DMS 273 (cell line): ENCODE data around the gene RXFP2.
A peak's percentile ranks its signal among the peaks of the same experiment; 100 is the strongest.

Experiments
- DNase-seq: peaks from one replicate; lab custom pipeline; 2025; ENCODE audit not compliant: unreplicated experiment; lab: John Stamatoyannopoulos, UW

RXFP2 gene

DNA sequence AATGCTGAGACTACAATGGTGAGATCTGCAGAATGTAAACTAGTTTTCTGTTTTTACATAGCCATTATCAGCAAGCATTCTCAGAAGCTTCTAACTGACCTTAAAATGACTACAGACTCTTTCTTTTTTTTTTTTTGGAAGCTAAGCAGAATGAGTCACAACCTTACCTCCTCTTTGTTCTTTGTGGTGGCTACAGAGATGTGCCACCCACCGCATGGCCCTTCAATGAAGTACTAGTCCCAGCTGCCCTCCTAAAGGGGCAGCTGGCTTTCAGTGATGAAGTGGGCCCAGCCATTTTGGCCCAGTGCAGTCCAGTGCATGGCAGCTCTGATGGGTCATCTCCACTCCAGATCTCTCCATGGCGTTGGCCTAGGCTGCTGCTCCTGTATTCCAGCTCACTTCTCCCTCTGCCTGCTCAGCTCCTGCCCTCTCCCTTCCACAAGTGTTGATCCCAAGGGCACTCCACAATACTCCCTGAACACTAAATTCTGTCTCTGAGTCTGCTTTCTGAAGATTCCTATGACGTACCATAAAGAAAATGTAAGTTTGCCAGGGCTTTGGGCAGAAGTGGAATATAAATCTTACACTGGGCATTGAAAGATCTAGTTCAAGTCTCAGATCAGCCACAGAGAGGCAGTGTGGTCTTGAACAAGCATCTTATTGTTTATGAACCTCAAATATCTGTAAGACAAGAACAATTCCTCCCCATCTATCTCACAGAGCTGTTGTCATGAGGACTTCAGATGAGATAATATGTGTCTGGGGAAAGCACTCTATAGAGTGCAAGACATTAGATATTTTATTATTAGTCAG, 85.6 kb downstream of the RXFP2 start:
- DNase-seq = peak; percentile 50

DNA sequence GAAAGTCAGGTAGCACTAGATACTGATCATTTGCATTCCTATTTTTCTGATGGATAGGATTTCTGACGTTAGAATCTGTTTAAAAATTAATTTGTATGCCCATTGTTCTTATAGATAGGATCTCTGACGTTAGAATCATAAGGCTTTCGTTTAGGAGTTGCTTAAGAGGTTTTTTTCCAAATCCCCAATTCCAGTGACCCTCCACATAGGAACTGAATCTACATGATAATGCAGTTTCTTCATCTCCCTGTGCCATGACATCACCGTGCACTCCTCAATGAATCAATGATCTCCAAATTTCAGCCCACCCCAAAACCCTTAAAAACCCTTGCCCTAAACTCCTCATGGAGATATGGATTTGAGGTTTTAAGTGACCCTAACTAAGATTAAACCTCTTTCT, 87.2 kb downstream of the RXFP2 start:
- no peak for DNase-seq

- no peak for DNase-seq
Observed at GRCh38 chr13:31827707-31828106, 88.4 kb downstream of the RXFP2 start.

DNA sequence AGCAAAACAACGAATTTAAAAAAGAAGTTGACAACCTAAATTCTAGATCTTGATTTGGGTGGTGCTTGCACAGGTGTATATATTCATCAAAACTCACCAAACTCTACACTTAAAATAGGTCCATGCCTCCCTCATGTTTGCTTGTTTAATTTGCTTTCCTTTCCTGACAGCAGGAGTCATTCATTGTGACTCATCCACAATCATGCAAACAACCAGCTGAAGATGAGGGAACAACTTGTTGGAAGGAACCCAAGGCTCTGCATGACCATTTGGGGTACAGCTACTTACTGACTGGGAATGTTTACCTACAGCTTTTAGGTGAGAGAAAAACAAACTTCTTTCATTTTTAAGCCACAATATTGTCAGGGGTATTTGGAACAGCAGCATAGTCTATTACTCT, 96.6 kb downstream of the RXFP2 start:
- DNase-seq = peak; percentile 26

- no peak for DNase-seq
Observed at GRCh38 chr13:31843044-31843443, 103.7 kb downstream of the RXFP2 start.

GRCh38 chr13:31846182-31846938, 107.0 kb downstream of the RXFP2 start:
- DNase-seq = peak; percentile 94

GRCh38 chr13:31846961-31847752, 107.8 kb downstream of the RXFP2 start:
- peak; percentile 68 for DNase-seq

DNA sequence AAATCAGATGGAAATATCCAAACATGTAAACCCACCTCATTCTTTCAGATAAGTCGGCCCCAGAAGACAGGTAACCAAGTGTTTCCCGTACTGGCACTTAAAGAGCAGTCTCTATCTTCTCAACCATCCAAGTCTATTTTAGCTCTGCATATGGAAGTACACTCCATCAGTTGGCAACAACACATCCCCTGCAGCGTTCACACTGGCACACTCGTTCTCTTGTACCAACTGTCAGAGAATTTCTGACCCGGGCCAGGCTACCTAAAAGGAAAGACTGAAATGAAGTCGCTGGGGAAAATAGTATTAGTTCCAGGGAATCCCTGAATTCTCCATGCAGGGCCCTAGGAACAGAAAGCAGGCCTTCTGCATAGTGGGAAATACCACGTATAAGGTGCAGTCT, 109.3 kb downstream of the RXFP2 start:
- DNase-seq = peak; percentile 68

DNA sequence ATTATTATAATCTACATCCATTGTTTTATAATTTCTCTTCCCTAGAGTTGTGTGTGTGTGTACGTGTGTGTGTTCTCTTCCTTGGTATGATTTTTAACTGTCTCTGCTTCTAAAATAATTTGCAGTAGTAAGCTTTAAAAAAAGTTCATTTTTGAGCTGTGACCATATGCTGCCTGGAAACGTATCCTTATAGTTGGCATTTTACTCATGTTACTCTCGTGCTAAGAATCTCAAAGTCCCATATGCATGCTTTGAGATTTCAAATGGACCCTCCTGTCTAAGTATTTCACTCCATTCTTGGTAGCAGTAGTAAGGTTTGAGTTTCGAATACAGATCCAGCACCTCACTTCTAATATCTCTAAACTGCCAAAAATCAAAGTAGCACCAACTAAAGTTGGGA, 109.9 kb downstream of the RXFP2 start:
- DNase-seq = peak; percentile 16

DNA sequence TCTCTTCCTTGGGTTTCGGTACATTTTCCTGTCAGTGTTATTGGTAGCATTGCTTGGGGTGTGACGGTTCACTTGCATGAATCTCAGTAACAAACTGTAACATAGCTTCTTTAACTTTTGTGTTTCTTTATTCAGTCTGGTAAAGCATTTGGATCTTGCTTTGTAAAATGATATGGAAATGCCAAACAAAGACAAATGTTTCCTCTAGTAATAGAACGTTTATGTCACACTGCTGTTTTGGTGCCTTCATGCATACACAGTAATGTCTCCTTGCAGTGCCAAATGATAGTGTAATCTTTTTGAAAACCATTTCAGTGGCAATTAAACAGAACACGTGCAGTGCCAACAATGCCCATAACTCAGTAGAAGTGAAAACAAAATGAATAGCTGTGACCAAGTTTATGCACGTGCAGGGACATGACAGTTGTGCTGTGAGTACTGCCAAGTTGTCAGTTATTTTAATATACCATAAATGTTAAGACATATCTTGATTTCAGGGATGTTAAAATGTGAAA, 110.8 kb downstream of the RXFP2 start:
- DNase-seq = peak; percentile 15

- peak; percentile 39 for DNase-seq
Observed at GRCh38 chr13:31851216-31851615, 111.9 kb downstream of the RXFP2 start.
